Heart left ventricle (tissue), 13 donors: Measurements from ENCODE around the gene SEPTIN10.

ENCODE experiments used
- CTCF ChIP-seq, 12 donors: fragments of 200-600 bp; sonication (generic) in 4 of 12; IDR thresholded peaks; one replicate each; pipeline versions ENCODE4 v1.5.0 to v1.8.0; 2018 to 2022; ENCODE audit warnings: antibody characterized with exemption in 12 of 12, mild to moderate bottlenecking in 5 of 12
- POLR2A ChIP-seq, 2 donors: fragments of 450-650 bp; IDR thresholded peaks; one replicate each; pipeline ENCODE4 v1.6.1; 2017; ENCODE audit warnings: antibody characterized with exemption in 2 of 2, mild to moderate bottlenecking in 2 of 2, moderate library complexity in 2 of 2
- donor health status: ischemic (EF 13 %, LVEDD 7.1; RV severe dilation, severe dysfunction).
- donor health status: DM: no; HTN: yes; CAD: no.
- donor health status: DM: no; HTN: no; CAD: no.
- donor health status: ischemic (EF 25% LVEDD 6.9; RV normal size, moderate dysfunction).
- donor health status: ischemic (EF 25% LVEDD 5.7; RV mildly dilated, moderate dysfunction).
- donor health status: ischemic (EF 35%, LVEDD 5.7; RV mildly dilated, moderate dysfunction).
- donor health status: nonischemic (EF 11% LVEDD 7.7; RV severe dilation, severe dysfunction).
- donor health status: DM: yes; HTN: yes; CAD: no.
- donor health status: PGD.
- donor health status: ischemic (EF 29% LVEDD 5.4; RV normal size, mild dysfunction).
- donor health status: nonischemic (EF 23%, LVEDD 6.1; RV moderate dilation, normal function).

DNA sequence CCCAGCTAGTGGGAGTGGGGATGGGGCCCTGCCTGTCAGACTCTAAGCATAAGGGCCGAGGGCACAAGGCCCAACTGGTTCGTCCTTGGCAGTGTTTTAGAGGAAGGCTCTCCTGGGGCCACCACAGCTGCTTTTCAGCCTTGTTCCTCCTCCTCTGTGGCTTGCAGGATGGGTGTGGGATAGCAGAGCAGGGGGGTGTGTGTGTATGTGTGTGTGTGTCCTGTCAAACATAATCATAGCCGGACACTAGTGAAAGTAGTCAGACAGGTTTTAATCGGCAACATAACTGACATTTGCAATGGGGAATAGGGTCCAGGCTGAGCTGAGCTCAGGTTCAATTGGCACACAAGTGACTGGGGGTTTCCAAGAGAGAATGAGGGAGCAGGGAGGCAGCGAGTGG is 114.2 kb downstream of the SEPTIN10 start:
- TF ChIP-seq CTCF (IDR thresholded peaks at IDR 0.05) (no peak), POLR2A (IDR thresholded peaks at IDR 0.05) (no peak)
